GM18505 (cell line): Measurements from ENCODE around the gene MCRIP1.
"Not testable (repeated sequence)": the region's sequence is repeated elsewhere in the genome, so short reads cannot be mapped to it uniquely, and the experiment has no call there.

Source experiments
- ATAC-seq: cut with Tn5 transposase; IDR thresholded peaks from one replicate; pipeline ENCODE4 v1.9.1; 2021; ENCODE audit not compliant: unreplicated experiment
- POLR2A ChIP-seq: IDR thresholded peaks from 4 replicates; pipeline ENCODE4 v1.6.1; 2011; ENCODE audit warnings: borderline replicate concordance; ENCODE audit not compliant: insufficient read depth, insufficient read length; ENCODE audit errors: extremely low read depth

MCRIP1 gene

GRCh38 chr17:81841866-81842265 is 8.8 kb upstream of the MCRIP1 start:
- TF ChIP-seq POLR2A = no peak
- no peak for ATAC-seq

GRCh38 chr17:81840826-81841778 is 8.0 kb upstream of the MCRIP1 start:
- no peak for TF ChIP-seq POLR2A
- no peak for ATAC-seq

DNA sequence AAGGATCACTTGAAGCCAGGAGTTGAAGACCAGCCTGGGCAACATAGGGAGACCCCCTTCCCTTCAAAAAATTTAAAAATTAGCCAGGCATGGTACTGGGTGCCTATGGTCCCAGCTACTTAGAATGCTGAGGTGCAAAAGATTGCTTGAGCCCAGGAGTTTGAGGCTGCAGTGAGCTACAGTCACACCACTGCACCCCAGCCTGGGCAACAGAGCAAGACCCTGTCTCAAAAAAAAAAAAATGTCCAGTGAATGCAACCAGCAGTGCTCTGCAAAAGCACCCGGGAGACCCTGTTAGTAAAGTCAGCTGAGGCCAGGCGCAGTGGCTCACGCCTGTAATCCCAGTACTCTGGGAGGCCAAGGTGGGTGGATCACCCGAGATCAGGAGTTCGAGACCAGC is 7.0 kb upstream of the MCRIP1 start:
- ATAC-seq = not testable (repeated sequence)

- no peak for ATAC-seq
- TF ChIP-seq POLR2A = no peak
Observed at GRCh38 chr17:81839301-81839700, 6.2 kb upstream of the MCRIP1 start.

DNA sequence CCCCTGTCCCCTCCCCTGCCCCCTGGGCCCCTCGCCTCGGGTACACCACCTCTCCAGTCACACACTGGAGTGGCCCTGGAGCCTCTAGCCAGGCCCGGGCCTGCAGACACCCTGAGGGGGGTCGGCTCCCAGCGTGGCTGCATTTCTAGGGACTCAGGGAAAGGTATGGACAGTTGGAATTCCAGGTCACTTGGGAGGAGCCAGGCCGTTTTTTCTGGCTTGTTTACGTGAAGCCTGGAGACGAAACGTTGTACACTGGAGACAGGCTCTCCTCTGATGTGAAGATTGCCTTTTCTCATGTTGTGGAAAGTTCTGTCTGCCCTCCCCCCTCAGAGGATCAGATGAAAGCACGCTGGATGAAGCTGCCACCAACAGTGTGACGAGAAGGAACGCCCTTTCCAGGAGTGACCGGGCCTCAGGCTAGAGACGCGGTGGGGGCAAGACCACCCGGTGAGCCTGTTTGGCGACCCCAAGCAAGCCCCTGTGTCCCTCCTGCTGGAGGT is 5.7 kb upstream of the MCRIP1 start:
- TF ChIP-seq POLR2A = no peak
- ATAC-seq = no peak

DNA sequence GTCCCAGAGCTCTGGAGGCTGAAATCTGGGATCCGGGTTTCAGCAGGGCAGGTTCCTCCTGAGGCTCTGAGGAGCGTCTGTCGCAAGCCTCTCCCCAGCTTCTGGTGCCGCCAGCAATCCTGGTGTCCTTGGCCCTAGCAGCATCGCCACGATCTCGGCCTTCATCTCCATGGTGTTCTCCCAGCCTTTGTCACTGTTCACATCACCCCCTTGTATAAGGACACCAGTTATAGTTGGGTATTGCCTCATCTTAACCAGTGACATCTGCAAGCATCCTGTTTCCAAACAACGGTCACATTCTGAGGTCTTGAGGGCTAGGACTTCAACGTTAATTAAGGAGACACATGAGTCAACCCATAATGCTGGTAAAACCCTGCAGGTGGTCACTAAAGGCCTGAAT is 4.5 kb upstream of the MCRIP1 start:
- ATAC-seq = no peak
- no peak for TF ChIP-seq POLR2A

- TF ChIP-seq POLR2A = no peak
- ATAC-seq = no peak
Observed at GRCh38 chr17:81834831-81835267, 1.8 kb upstream of the MCRIP1 start, which contains the start of gene PPP1R27. PPP1R27 (minus strand) TSS chr17:81835050; CDS start chr17:81834953, 97 bp downstream.

- no peak for ATAC-seq
- no peak for TF ChIP-seq POLR2A
Observed at GRCh38 chr17:81833921-81834830, 1.1 kb upstream of the MCRIP1 start.

DNA sequence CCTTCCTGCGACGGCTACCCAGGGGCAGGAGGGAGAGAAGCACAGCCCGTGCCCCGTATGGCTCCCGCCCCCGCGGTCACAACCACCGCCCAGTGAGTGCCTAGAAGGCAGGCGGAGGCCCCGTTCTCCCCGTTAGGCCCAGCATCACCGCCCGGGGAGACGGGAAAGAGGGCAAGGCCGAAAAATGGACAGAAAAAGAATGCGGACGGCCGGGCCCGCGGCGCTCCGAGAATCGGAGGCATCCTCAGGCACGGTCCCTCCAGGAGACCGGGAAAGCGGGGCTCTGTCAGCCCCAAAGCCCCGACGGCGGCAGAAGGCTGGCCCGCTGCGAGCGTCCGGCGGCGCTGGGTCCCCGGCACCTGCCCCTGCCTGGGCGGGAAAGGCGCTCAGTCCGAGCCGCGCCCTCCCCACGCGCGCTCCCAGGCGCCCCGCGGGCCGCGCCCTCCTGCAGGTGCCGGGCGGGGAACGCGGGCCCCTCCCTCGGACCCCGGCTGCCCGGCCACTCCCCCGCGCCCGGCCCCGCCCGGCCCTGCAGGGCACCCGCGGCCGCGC is 407 bp downstream of the MCRIP1 start:
- no peak for TF ChIP-seq POLR2A
- peak; percentile 23 for ATAC-seq

DNA sequence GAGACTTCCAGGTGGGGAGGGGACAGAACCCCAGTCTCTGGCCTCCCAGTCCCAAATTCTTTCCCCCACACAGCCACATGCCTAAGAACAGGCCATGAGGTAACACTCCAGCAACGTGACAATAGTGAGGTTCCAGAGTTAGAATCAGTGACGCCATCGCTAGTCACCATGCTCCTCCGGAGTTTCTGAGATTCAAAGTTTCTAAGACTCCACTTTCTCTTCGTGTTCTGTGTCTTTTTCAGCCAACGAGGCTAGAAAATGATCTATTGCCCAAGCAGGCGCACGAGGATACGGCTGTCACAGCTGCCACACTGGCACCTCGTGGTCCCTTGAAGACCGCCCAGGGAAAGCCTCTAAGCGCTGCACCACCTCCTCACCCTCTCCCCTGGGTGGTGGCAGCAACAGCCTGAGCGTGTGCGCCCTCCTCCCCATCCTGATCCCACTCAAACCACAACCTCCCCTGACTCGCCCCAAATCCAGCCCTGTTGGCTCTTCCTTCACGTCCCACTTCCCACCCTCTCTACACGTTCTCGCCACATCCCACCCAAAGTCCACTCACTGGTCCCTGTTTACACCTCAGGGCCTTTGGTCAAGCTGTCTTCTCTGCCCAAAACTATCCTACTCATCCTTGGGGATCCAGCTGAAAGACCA is 1.0 kb downstream of the MCRIP1 start:
- no peak for ATAC-seq
- no peak for TF ChIP-seq POLR2A

DNA sequence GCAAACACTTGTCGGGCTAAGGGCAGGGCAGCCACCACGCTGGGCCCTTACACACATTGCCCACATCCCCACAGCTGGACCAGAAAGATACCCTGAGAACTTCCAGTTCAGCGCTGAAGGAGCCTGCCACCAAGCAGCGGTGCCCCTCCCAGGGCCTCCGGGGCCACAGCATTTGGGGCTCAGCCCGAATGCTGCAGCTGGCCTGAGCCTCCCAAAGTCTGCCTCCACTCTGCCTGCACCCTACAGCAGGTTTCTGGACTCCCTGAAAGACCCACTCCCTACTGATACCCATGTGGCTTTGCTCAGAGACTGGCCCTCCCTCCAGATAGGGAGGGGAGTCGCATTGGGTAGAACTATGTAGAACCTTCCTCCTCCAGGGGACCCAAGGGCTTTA is 1.5 kb downstream of the MCRIP1 start:
- TF ChIP-seq POLR2A = no peak
- ATAC-seq = no peak

GRCh38 chr17:81829858-81830257 is 3.2 kb downstream of the MCRIP1 start:
- TF ChIP-seq POLR2A = no peak
- no peak for ATAC-seq

DNA sequence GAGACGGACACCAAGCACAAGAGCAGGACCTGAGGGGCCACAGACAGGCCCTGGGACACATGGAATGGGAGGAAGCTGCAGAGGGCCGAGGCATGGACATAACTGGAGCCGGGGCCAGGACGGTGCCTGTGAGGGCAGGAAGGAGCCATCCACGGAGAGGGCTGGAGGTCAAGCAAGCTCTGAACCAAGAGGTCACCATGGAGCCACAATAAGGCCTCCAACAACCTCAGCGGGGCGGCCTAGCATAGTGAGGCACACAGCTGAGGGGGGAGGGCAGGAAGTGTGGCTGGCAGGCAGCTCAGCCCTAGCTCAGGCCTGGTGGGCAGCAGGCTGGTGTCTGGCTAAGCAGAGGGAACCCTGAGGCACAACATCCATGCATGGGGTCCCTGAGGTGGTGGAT is 4.4 kb downstream of the MCRIP1 start:
- no peak for ATAC-seq
- no peak for TF ChIP-seq POLR2A
